ENCODE results near the gene SIK3.

Gene SIK3

DNA sequence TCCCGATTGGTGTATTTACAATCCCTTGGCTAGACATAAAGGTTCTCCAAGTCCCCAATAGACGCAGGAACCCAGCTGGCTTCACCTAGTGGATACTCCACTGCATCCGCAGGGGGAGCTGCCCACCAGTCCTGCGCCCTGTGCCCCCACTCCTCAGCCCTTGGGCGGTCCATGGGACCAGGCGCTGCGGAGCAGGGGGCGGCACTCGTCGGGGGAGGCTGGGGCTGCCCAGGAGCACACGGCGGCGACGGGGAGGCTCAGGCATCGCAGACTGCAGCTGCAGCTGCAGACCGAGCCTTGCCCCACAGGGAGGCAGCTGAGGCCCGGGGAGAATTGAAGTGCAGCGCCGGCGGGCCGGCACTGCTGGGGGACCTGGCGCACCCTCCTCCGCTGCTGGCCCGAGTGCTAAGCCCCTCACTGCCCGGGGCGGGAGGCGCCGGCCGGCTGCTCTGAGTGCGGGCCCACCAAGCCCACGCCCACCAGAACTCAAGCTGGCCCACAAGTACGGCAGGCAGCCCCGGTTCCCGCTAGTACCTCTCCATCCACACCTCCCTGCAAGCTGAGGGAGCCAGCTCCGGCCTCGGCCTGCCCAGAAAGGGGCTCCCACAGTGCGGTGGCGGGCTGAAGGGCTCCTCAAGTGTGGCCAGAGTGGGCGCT, 12.2 kb upstream of the SIK3 start:
- DNase-seq (ENCODE audit: low read depth) = no peak

DNA sequence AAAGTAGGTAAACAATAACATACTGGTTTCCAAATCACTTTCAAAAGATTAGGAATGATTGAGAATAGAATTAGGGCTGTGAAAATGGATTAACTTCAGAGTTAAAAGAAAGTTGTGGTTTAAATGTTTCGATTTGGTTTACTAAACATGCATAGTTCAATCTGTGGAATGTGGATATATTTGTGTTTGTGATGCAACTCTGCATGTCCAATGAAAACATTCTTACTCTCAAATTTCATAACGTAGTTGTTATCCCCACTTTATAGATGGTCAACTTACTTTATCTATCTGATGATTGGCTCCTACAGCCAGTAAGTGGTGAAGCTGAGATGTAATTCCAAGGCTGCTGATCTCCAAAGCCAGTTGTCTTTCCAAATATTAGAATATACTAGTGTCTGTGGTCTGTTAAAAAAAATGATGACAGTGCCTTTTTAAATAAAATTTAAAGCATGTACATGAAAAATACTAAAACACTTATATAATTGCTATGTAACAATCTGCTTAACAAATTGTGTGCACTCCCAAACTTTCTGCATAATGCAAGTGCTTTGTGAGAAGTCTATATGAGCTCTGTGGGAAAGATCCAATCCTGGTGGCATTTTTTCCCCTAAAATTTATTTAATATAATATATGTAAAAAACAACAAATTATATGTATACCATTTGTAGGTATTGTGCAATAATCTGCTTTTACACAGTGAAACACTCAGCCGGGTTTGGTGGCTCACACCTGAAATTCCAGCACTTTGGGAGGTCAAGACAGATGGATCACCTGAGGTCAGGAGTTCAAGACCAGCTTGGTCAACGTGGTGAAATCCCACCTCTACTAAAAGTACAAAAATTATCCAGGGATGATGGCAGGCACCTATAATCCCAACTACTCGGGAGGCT, 9.7 kb upstream of the SIK3 start:
- DNase-seq (ENCODE audit: low read depth) = no peak

DNA sequence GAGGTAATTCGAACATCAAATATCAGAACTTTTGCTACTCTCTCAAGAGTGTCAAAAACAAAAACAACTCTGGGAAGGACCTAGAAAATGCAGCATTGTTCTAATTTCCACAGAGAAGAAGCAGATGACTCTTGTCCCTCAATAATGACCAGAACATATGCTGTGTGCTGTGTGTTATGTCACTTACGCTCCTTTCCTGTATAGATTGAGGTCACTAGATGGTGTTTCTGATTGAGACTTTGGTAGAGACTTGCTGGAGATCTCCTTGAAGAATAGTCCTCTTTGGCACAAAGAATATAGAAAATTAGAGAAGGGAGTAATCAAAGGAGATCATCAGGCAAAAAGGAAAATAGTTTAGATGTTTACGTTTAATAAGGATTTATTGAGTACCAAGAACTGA, 2.3 kb upstream of the SIK3 start:
- no peak for DNase-seq (ENCODE audit: low read depth)

DNA sequence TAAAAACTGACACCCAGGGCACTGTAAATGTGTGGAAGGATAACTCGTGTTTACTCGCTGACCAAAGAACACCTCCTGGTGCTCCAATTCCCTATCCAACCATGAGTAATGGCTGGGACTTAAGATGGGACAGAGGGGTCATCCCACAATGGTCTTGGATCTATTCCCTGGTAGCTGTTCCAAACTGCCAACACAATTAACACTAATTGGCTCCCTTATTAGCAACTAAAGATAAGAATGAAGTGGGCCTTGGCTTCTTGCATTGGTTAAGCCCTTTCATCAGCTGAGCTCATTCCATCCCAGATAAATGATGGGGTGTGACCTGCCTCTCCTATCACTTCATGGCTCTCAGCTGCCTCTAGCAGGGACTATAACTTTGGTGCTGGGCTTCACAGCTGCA, 1.5 kb upstream of the SIK3 start:
- no peak for DNase-seq (ENCODE audit: low read depth)

DNA sequence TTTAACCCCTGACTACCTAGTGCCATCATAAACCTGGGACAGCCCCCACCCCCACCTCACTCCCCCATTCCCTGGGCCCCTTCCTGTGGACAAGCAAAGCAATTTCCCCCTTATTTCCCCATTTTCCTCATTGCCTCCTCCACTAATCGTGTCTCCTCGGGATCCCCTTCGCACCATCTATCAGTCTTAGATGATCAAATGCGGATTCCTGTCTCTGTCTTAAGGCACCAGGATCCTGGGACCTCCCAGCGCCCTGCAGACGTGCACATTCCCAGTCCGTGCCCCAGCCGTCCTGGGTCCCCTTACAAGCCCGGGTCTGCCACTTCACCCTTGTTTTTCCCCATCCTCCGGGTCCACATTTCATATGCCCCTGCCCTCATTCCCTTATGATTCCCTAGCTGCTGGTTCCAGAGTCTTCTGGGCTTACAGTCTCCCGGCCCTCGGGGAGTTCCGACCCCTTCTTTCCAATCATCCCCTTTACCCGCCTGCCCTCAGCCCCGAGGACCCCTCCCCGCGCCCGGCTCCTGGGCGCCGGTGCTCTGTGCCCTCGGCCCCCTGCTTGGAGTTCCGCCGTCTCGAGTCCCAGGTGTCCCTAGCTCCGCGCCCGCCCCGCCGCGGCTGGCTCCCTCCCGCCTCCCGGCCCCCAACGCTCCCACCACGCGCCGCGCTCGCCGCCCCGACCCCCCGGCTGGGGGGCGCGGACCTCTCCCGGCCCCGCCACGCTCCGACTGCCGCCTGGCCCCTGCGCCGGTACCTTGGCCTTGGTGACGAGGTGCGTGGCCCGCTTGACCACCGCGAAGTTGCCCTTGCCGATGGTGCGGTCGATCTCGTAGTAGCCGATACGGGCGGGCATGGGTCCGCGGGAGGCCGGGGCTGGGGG, 599 bp downstream of the SIK3 start:
- DNase-seq (ENCODE audit: low read depth) = no peak

DNA sequence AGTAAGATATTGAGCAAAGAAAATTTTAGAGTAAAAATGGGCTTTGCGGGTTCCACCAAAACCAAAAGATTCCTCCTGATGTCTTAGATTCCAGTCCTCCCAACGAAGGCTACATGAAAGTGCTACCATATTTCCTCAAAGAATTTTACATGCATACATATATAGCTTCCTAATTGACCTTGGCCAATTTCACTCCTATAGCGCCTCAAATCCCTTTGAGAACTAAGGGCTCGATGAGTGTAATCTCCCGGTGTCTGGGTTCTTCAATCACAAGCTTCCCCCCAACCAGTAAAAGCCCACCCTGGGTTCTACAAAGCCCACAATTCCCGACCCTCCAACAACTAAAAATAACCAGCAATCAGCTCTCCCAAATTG, 1.2 kb downstream of the SIK3 start:
- DNase-seq (ENCODE audit: low read depth) = no peak

DNA sequence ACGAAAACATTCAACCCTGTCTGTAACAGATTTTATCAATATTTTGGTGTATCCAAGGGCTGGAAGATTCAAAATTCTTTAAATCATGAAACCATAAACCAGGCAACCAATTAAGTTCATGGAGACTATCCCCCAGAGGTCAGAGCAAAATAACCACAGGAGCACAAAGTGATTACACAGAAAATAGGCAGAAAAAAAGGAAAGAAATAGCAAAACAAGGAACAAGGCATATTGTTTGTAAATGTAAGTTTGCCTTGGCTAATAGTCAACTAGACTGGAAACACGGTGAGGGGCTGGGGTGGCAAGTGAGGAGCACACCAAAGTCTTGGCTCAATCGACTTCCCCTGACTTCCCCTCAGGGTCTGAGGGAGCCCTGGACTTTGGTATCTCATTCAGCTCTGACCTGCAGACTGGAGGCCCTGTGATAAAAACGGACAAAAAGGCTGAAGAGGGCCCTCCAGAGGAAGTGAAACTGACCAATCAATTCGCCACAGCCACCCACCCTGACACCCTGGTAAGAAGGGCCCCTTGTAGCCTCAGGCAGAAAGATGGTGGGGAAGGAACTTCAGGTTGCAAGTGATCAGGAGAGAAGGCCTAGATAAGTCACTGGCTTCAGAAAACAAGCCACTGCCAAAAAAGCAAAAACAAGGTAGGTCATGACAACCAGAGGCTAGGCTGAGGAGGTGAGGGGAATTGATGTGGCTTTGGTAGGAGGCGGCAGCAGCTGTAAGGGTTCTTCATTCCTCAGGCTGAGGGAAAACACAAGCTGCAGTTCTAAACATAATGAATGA, 1.8 kb downstream of the SIK3 start:
- DNase-seq (ENCODE audit: low read depth) = peak; percentile 44

DNA sequence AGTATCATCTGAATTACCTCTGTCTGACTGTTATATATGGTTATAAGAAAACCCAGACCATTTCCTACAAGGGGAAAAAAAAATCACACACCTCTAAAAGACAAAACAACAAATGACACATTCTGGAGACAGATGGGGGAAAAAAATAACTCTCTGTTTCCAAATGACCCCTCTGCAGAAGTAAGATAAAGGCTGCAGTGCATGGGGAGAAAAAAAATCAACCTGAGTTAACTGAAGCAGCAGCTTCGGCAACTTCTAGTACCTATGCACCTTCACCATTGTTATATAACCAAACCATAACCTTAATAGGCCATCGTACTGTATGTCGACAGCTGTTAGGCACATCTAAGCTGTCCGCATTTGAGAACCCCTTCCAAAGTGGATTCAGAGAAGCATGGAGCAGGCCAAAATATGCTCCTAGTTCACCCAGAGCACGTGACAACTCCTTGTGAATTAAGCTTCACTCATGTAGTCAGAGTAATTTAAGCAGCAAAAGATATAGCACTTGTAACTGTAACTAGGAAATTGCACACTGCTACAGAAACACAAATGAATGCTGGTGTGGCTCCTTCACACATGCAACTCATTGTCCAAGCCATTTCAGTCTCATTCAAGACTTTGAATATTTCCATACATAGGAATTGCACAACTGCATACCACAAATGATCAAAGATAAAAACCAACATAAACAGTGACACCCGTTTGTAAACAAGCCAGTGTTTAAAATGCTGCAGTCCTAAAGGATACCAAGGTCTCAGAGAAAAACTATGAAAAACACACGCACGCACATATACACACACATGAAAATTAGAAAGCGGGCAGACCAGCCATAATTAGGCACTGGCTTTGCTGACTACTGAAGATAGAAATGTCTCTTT, 2.7 kb downstream of the SIK3 start:
- DNase-seq (ENCODE audit: low read depth) = no peak

GRCh38 chr11:117094776-117095175, 3.5 kb downstream of the SIK3 start:
- DNase-seq (ENCODE audit: low read depth) = no peak

DNA sequence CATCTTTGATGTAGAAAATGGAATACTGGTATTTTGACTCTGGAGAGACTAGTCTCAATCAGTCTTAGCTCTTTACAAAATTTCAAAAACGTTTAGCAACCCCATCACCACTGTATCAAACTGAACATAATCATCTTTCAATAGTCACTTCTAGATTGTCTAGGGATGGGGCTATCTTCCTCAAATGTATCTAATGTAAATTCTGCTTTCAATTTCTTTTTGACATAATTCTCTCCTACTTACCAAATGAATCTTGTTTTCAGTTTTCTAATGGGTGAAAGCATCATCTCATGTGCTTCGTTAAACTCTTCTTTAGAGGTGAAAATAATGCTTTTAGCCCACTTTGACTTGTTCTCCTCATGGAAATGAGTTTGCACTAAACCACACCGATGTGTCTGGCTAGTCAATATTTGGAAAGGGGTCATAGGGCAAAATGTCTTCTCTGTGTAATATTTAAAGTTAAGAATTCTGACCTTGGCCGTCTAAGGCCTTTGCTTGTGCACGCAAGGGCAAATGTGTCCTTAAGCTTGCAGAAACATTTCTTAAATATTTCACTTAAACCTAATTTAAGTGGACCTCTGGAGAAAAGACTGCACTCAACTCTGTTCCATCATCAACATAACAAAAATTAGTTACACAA, 5.2 kb downstream of the SIK3 start:
- DNase-seq (ENCODE audit: low read depth) = no peak

DNA sequence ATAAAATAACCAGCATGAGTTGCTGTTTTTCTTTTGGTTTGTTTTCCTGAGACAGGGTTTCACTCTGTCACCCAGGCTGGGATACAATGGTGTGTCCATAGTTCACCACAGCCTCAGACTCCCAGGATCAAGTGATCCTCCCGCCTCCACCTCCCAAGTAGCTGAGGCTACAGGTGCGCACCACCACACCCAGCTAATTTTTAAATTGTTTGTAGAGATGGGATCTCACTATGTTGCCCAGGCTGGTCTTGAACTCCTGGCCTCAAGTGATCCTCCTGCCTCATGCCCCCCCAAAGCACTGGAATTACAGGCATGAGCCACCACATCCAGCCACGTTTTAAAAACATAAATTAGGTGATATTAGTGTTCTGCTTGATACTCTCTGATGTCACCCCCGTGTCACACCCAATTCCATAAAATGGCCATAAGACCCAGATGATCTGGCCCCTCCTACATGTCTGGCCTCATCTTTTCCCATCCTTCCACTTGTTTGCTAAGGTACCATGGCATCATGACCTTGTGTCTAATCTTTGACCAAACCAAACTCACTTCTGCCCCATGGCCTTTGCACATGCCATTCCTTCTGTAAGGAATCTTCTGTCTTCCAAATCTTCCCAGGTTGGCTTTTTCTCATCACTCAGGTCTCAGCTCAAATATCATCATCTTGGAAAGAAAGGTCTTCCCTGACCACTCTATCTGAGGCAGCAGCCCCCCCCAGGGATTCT, 6.3 kb downstream of the SIK3 start:
- no peak for DNase-seq (ENCODE audit: low read depth)

DNA sequence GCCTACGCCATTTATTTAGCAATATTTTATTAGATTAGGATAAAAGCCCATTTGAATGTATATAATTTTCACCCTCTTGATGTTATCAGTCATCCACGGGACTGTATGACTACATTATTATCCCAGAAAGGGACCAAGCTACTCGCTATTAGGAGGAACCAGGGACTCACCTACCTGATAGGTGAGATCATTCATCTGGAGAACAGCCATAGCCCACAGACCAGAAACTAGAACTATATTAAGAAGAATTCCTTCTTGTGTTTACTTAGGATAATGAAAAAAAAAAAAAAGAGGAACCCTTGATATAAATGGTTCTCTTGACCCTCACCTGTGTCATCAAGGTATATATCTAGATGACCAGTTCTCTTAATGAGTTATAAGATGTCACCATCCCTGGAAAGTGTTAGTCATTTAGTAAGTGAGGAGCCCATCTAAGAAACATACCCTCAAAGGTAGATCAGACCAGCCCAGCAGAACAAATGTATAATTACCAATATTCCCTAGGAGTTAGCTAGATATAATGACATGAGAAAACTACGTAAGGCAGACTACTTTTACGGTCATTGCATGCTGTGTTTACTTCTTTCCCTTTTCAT, 8.0 kb downstream of the SIK3 start:
- no peak for DNase-seq (ENCODE audit: low read depth)

GRCh38 chr11:117089685-117090084, 8.5 kb downstream of the SIK3 start:
- no peak for DNase-seq (ENCODE audit: low read depth)

DNA sequence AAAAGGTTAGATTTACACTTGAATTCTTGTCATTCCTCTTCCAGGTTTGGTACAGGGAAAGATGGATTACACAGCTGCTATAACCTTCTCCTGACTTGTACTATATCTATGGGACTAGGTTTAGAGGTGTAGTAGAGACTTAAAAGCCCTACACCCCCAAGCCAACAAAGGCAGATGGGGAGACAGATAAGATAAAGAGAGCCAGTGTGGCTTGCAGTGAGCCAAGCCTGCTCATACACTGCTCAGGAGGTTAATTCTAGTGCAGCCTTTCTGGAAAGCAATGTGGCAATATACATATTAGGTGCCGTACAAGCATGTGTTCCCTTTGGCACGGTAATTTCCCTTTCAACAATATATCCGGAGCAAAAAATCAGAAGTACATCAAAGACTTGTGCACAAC, 10.8 kb downstream of the SIK3 start:
- no peak for DNase-seq (ENCODE audit: low read depth)

DNA sequence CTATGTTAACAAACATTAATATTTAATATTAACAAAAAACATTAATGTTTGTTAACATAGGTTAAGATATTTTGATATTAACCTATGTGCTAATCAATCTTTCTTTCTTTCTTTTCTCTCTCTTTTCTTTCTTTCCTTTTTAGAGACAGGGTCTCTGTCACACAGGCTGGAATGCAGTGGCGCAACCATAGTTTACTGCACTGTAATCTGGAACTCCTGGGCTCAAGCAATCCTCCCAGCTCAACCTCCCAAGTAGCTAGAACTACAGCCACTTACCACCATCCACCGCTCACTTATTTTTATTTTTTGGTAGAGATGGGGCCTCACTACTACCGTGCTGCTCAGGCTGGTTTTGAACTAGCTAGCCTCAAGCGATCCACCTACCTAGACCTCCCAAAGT, 13.2 kb downstream of the SIK3 start:
- no peak for DNase-seq (ENCODE audit: low read depth)

DNA sequence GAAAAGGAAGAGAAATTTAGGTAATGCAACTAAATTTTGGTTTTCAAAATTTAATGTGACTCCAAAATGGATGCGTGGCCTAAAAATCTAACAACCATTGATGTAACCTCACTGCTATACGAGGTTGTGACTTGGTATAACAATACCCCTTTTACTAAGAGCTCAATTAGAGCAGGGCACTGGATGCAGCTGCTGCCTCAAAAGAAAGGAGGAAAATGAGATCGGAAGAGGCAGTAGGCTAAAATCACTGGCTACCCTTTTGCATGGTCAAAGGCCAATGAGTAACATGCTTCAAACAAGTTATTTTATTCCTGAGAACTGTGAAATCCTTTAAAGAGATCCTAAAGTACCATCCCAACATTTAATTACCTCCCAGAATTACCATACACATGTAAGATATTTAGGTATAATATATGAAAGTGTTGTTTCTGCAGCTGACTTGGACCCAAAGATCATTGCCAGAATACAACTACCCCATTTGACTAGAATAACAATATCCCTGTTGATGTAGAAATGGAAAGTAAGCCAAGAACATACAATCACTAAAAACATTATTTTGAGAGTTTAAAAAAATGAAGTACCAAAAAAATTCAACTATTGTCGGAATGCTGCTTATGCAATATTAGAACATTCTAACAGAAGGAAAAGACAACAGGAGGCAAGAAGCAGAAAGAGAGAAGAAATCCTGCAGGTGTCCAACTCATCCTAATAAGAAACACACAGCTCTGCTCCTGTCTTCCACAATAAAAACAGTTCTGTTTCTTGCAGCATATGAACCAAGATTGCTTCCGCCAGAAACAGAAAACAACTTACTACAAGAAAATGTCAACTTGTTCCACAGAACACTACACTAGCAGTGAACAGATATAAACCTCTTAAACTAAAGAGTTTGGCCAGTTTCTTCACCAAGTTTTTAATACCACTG, 15.0 kb downstream of the SIK3 start:
- DNase-seq (ENCODE audit: low read depth) = no peak

GRCh38 chr11:117081908-117082307, 16.3 kb downstream of the SIK3 start:
- no peak for DNase-seq (ENCODE audit: low read depth)

DNA sequence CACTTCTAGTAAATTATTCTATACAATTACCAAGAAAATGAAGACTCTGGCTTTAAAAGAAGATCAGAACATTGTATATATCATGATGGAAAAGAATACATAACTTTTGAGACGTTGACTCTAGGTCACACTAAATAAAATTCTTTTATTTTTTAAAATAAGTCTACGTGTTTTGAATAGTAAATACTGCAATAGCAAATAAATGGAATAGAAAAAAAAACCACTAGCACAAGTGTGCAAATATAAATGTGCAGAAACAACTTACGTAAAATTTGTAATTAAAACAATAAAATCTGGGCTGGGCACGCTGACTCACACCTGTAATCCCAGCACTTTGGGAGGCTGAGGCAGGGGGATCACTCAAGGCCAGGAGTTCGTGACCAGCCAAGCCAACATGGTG, 17.9 kb downstream of the SIK3 start:
- DNase-seq (ENCODE audit: low read depth) = no peak

Data from T follicular helper cell (primary cell).